ENCODE results near the gene PBX1.

Gene PBX1

DNA sequence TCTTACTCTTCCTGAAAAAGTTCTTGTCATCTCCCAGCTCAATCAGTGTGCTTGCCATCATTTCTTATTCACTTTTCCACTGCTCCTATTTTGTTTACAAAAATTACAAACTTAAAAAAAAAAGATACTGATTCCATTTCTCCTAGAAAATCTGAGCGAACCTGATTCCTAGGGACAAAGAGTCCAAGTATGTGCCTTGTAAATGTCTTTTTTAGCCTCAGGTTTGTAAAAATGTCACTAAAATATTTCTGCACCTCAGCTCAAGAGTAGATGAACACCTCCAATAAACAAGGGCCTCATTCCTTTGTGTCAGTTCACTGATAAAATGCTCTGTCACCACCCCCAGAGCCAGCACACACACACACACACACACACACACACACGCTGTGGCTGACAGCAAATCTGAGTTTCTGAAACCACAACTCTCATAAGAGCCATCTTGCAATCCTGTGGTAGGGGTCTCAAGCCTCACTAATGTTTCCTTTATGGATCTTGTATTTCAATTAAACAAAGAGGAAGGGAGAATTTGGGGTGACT is 299.2 kb downstream of the PBX1 start:
- no peak for DNase-seq (ENCODE audit: low read depth)
- no peak overlapping the region for H3K4me3 ChIP-seq (ENCODE audit: low read depth, low read length)

DNA sequence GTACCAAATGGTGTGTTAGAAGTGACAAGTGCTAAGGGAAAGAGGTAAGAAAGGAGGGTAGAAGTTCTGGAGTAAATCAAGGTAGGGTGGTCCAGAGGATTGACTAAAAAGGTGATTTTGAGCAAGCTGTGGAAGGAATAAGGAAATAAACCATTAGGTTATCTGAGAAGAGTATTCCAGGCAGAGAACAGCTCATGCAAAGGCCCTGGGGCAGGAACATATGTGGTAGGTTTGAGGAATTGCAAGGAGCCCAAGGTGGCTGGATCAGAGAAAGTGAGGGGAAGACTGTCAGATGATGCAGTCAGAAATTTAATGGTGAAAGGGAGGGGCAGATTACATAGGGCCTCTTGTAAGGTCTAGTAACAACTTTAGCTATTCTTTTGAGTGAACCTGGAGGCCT is 302.6 kb downstream of the PBX1 start:
- no peak for DNase-seq (ENCODE audit: low read depth)
- H3K4me3 ChIP-seq (ENCODE audit: low read depth, low read length): no peak overlapping the region

DNA sequence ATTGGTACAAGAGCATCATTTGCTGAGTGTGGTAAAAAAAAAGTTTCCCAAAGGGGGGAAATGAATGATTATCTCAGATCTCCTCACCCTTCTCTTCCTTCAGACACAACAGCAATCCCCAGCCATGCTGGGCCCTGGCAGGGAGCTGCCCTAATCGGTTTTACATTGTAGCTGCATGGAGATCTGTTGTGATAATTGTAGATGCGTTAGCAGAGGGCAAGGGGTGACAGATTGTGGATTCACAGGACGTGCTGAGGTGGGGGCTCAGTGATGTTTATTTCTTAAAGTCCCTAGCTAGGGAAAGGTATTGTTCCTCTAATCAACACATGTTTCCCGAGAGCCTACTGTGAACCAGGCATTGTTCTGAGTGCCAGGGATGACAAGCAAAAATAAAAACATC is 304.1 kb downstream of the PBX1 start:
- no peak overlapping the region for H3K4me3 ChIP-seq (ENCODE audit: low read depth, low read length)
- no peak for DNase-seq (ENCODE audit: low read depth)

DNA sequence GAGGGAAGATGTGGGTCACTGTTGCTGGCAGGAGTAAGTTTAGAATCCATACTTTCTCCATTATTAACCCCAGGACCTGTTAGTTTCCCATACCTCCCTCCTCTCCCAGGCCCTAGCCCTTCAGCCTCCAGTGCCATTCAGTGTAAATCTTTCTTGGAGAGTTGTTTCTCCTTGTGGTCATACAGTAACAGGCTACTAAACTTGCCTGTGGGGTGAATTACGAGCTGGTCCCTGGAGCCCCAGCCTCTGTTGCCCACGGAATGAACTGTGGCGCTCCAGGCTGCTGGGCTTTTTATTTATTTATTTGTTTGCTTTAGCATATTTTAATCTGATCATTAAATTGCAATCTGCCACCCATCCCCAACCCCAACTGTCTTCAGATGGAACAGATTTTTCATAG is 305.2 kb downstream of the PBX1 start:
- no peak overlapping the region for H3K4me3 ChIP-seq (ENCODE audit: low read depth, low read length)
- DNase-seq (ENCODE audit: low read depth): no peak

DNA sequence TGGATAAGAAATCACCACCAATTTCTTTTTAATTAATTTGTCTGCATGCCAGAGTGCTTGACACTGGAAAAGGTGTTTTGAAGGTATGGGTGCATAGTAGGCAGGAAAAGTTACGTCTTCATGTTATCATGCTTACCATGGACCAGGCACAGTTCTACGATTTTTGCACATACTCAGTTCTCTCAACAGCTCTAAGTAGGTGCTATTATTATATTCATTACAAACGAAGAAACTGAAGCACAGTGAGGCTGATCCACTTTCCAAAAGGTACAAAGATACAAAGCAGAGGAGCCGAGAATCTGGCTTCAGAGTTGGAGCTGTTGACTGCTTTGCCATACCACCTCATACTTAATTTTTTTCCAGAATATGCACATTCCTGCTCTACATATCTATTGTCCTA is 306.4 kb downstream of the PBX1 start:
- no peak overlapping the region for H3K4me3 ChIP-seq (ENCODE audit: low read depth, low read length)
- DNase-seq (ENCODE audit: low read depth): no peak

- no peak overlapping the region for H3K4me3 ChIP-seq (ENCODE audit: low read depth, low read length)
- no peak for DNase-seq (ENCODE audit: low read depth)
Measured at GRCh38 chr1:164867590-164867989, 308.6 kb downstream of the PBX1 start.

GRCh38 chr1:164868990-164869389 is 310.0 kb downstream of the PBX1 start:
- no peak overlapping the region for H3K4me3 ChIP-seq (ENCODE audit: low read depth, low read length)
- no peak for DNase-seq (ENCODE audit: low read depth)

DNA sequence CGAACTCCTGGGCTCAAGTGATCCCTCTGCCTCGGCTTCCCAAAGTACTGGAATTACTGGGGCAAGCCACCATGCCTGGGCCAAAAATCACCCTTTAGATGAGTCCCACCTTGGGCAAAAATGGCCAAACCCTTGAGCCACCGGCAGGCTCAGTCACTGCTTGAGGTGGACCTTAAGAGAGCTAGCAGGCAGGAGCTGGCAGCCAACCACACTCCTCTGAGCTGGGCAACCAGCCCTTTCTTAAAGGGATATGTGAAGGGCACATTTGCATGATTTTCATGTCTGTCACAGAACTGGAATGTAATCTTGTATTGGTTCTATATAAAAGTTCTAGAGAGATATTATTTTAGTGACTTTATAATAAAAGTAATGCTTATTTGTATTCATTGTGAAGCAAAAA is 316.5 kb downstream of the PBX1 start:
- no peak overlapping the region for H3K4me3 ChIP-seq (ENCODE audit: low read depth, low read length)
- no peak for DNase-seq (ENCODE audit: low read depth)

DNA sequence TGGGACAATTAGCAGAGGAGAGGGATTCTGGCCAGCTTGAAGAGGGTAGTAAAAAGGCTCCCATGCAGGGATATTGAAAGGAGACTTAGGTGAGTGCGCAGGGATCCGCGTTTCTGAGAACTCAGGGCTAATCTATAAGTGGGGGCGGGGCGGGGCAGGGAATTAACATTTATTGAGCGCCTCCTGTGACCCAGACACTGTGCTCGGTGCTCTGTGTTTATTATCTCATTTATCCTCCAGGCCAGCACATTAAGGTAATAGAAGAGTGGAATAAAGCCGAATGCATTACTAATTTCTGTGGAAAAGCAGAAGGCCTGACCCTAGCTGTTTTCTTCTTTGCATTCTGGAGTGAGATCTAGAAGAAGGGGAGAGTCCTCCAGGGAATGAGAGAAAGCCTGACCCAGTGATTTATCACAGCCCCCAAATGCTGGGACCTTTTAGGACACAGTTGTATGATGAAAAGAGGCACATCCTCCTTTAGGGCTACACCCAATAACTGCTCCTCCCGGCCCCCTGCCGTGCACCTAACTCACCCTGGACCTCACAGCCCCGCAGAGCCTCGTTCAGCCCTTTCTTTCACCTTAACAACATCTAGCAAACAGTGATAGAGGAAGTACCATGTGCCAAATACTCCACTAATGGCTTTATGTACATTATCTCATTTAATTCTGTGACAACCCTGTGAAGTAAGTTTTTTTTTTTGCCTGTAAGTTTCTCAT is 317.6 kb downstream of the PBX1 start:
- no peak overlapping the region for H3K4me3 ChIP-seq (ENCODE audit: low read depth, low read length)

DNA sequence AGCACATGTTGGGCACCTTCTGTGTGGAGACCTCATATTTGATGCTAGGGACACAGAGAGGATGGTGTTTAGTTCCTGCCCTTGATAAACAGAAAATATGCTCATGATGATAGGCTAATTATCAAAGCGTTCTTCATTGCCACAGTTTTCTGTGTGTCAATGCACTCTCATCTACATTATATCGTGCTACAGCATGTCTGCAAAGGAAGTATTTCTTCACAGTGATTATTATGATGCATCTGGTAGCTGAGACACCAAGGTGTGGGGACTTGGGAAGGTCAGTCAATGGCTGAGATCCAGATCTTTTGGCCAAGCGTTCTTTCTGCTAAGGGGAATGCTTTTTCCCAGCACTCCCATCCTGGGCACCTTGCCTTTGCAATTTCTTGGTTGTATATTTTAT is 321.2 kb downstream of the PBX1 start:
- DNase-seq (ENCODE audit: low read depth): no peak
- no peak overlapping the region for H3K4me3 ChIP-seq (ENCODE audit: low read depth, low read length)

More for the DNA sequence above, 317.6 kb downstream of the PBX1 start:
- DNase-seq (ENCODE audit: low read depth): no peak

- no peak for DNase-seq (ENCODE audit: low read depth)
- no peak overlapping the region for H3K4me3 ChIP-seq (ENCODE audit: low read depth, low read length)
Measured at GRCh38 chr1:164880644-164881043, 321.7 kb downstream of the PBX1 start.

GRCh38 chr1:164885311-164885710 is 326.3 kb downstream of the PBX1 start:
- no peak overlapping the region for H3K4me3 ChIP-seq (ENCODE audit: low read depth, low read length)
- no peak for DNase-seq (ENCODE audit: low read depth)

DNA sequence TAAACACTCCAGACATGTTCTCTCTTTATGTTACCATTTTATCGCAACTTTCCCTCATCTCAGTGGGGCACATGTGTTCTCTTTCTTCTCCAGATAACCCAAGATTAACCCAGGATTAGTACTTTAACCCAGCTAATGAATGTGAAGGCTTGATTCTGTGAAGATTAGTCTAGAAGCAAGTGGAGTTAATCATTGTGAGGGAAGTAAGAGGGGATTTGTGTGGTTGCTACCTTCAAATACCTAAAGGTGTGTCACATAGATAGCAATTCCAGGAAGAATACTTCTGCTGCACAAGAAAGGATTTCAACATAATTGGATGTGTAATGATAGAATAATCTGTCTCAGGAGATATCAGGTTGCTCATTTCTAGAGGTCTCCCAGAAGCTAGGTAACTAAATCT is 327.1 kb downstream of the PBX1 start:
- no peak for DNase-seq (ENCODE audit: low read depth)
- no peak overlapping the region for H3K4me3 ChIP-seq (ENCODE audit: low read depth, low read length)

GRCh38 chr1:164891615-164892014 is 332.6 kb downstream of the PBX1 start:
- no peak overlapping the region for H3K4me3 ChIP-seq (ENCODE audit: low read depth, low read length)
- DNase-seq (ENCODE audit: low read depth): no peak

DNA sequence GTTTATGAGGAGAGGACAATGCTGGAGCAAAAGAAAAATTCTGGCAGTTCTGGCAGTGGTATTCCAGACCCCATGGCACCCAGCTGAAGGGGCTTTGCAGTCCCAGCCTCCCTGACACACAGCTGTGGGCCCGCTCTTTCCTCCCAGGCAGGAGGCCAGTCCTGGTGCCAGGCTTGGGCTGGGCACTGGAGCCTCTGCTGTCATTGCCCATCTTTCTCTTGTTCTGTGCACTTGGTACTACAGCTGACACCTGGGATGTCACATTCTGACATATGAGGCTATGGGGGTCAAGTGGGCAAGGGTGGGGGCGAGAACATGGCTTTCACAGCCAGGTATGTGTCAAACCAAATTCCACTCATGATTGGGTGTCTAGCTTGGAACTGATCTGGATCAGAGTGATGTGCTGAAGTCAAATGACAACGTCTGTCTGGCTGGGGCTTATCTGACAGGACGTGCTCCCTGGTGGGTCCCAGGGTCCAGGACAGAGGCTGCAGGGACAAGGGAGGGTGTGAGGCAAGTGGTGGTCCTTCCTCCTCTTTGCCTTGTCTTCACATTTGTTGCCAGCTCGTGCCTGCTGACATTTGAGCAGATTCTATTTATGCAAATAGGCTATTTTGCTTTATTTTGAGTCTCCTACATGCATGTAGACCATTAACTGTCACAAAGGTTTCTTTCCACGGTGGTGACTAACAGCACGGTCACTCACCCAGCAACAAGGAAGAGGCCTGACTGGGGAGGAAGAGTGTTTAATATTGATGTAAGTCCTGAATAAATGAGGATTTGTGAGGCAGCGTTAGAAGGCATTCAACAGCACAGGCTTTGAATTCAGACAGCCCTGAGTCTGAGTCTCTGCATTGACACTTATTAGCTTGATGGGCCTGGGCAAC is 336.3 kb downstream of the PBX1 start:
- DNase-seq (ENCODE audit: low read depth): no peak
- no peak overlapping the region for H3K4me3 ChIP-seq (ENCODE audit: low read depth, low read length)

- no peak overlapping the region for H3K4me3 ChIP-seq (ENCODE audit: low read depth, low read length)
- no peak for DNase-seq (ENCODE audit: low read depth)
Measured at GRCh38 chr1:164901031-164901430, 342.0 kb downstream of the PBX1 start.
